ENCODE data around the gene OR2G2.

OR2G2 gene

DNA sequence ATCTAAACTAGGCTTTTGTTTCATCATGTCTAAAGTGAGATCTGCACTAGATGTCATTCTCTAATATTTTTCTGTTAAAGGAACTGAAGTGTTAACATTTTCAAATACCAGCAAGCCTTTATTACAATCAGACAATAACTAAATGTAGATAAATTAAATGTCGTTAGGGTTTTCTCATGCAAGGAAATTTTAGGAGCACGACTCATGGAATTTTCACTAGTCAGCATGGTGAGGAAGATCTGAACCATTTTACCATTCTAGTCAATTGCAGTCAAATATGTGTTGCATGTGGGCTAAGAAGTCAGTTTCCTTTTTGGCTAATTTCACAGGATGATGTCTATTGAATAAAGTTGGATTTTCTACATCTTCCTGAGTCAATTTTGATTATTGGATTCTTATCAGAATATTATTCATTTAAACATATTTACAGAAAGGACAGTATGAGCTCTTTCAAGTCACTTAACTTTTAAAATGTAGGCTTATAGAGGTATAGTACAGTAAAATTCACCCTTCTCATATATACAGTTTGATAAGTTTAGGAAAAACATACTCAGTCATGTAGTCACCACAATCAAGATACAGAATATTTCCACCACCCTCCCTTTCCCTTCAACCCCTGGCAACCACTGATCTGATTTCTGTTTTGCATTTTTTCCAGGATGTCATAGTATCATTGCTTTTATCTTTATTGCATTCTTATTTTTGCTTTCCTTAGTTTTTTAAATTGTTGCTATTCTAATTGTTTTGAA, 30.1 kb upstream of the OR2G2 start:
- Histone ChIP-seq H3K27ac (ENCODE audit: low read depth, low read length) (no peak overlapping the region), H3K9me3 (ENCODE audit: insufficient read depth, low read length) (no peaks in the 10 kb centered on the region), H3K27me3 (ENCODE audit: low read length) (no peaks in the 10 kb centered on the region), H3K36me3 (ENCODE audit: low read length) (no peaks in the 10 kb centered on the region), H3K79me2 (ENCODE audit: insufficient read depth, low read length) (no peaks in the 10 kb centered on the region), H4K20me1 (ENCODE audit: low read depth, low read length) (no peaks in the 10 kb centered on the region), H3K9me2 (replicated peaks; ENCODE audit: insufficient read depth, low read length) (no peaks in the 10 kb centered on the region), H3K9ac (ENCODE audit: low read length) (no peak overlapping the region), H2AFZ (ENCODE audit: low read depth, low read length, severe bottlenecking) (no peak overlapping the region), H3K4me2 (ENCODE audit: low read depth, low read length, poor library complexity, severe bottlenecking) (no peak overlapping the region), H3F3A (ENCODE audit: insufficient read depth) (no peaks in the 10 kb centered on the region), H3K4me3 (ENCODE audit: insufficient read depth, low read length, poor library complexity, severe bottlenecking) (no peak overlapping the region)
- TF ChIP-seq, protein P1, sequence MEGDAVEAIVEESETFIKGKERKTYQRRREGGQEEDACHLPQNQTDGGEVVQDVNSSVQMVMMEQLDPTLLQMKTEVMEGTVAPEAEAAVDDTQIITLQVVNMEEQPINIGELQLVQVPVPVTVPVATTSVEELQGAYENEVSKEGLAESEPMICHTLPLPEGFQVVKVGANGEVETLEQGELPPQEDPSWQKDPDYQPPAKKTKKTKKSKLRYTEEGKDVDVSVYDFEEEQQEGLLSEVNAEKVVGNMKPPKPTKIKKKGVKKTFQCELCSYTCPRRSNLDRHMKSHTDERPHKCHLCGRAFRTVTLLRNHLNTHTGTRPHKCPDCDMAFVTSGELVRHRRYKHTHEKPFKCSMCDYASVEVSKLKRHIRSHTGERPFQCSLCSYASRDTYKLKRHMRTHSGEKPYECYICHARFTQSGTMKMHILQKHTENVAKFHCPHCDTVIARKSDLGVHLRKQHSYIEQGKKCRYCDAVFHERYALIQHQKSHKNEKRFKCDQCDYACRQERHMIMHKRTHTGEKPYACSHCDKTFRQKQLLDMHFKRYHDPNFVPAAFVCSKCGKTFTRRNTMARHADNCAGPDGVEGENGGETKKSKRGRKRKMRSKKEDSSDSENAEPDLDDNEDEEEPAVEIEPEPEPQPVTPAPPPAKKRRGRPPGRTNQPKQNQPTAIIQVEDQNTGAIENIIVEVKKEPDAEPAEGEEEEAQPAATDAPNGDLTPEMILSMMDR (IDR thresholded peaks at IDR 0.05; ENCODE audit: insufficient read depth, low read length, poor library complexity, severe bottlenecking), result no peak
- no peak for TF ChIP-seq EZH2phosphoT487 (conservative IDR thresholded peaks at IDR 0.05; ENCODE audit: low read length)

DNA sequence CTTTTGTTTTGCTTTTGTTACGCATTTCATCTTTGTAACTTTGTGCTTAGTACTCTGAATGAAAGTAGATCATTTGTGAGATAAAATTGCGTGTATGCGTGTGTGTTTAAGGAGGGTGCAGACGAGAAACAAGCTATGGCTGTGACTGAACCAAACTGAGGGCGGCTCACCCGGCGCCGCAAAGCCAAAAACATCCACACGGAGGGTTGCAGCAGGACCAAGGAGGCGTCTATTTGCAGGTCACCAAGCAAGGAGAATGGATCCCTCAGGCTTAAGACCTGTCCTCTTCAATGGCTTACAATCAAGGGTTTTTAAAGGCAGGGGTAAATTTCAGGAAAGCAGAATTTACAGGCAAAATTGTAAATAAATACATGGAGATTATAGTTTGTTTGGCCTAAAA, 26.4 kb upstream of the OR2G2 start:
- H3K4me3 ChIP-seq (ENCODE audit: insufficient read depth, low read length, poor library complexity, severe bottlenecking), result no peak overlapping the region
- H3K36me3 ChIP-seq (ENCODE audit: low read length), result no peaks in the 10 kb centered on the region
- H3K9ac ChIP-seq (ENCODE audit: low read length), result no peak overlapping the region
- H3K9me2 ChIP-seq (replicated peaks; ENCODE audit: insufficient read depth, low read length), result no peaks in the 10 kb centered on the region
- H3K27me3 ChIP-seq (ENCODE audit: low read length), result no peaks in the 10 kb centered on the region
- TF ChIP-seq, protein P1 (IDR thresholded peaks at IDR 0.05; ENCODE audit: insufficient read depth, low read length, poor library complexity, severe bottlenecking), result no peak
- TF ChIP-seq EZH2phosphoT487 (conservative IDR thresholded peaks at IDR 0.05; ENCODE audit: low read length), result no peak
- no peaks in the 10 kb centered on the region for H3K9me3 ChIP-seq (ENCODE audit: insufficient read depth, low read length)
- no peaks in the 10 kb centered on the region for H4K20me1 ChIP-seq (ENCODE audit: low read depth, low read length)
- no peak overlapping the region for H3K27ac ChIP-seq (ENCODE audit: low read depth, low read length)
- H3K79me2 ChIP-seq (ENCODE audit: insufficient read depth, low read length), result no peaks in the 10 kb centered on the region
- no peaks in the 10 kb centered on the region for H3F3A ChIP-seq (ENCODE audit: insufficient read depth)
- H3K4me2 ChIP-seq (ENCODE audit: low read depth, low read length, poor library complexity, severe bottlenecking), result no peak overlapping the region
- H2AFZ ChIP-seq (ENCODE audit: low read depth, low read length, severe bottlenecking), result no peak overlapping the region

GRCh38 chr1:247562198-247562597, 26.0 kb upstream of the OR2G2 start:
- no peak overlapping the region for H3K4me2 ChIP-seq (ENCODE audit: low read depth, low read length, poor library complexity, severe bottlenecking)
- no peak overlapping the region for H2AFZ ChIP-seq (ENCODE audit: low read depth, low read length, severe bottlenecking)
- no peaks in the 10 kb centered on the region for H4K20me1 ChIP-seq (ENCODE audit: low read depth, low read length)
- TF ChIP-seq, protein P1 (IDR thresholded peaks at IDR 0.05; ENCODE audit: insufficient read depth, low read length, poor library complexity, severe bottlenecking), result no peak
- TF ChIP-seq EZH2phosphoT487 (conservative IDR thresholded peaks at IDR 0.05; ENCODE audit: low read length), result no peak
- H3F3A ChIP-seq (ENCODE audit: insufficient read depth), result no peaks in the 10 kb centered on the region
- no peaks in the 10 kb centered on the region for H3K36me3 ChIP-seq (ENCODE audit: low read length)
- no peaks in the 10 kb centered on the region for H3K9me2 ChIP-seq (replicated peaks; ENCODE audit: insufficient read depth, low read length)
- H3K27ac ChIP-seq (ENCODE audit: low read depth, low read length), result no peak overlapping the region
- no peaks in the 10 kb centered on the region for H3K27me3 ChIP-seq (ENCODE audit: low read length)
- no peak overlapping the region for H3K4me3 ChIP-seq (ENCODE audit: insufficient read depth, low read length, poor library complexity, severe bottlenecking)
- H3K9ac ChIP-seq (ENCODE audit: low read length), result no peak overlapping the region
- no peaks in the 10 kb centered on the region for H3K79me2 ChIP-seq (ENCODE audit: insufficient read depth, low read length)
- no peaks in the 10 kb centered on the region for H3K9me3 ChIP-seq (ENCODE audit: insufficient read depth, low read length)
